Stimulated activated CD8-positive, alpha-beta memory T cell treated with anti-CD3 and anti-CD28 coated beads, Interleukin-7, amount 100 ng/mL, for 48 hours (primary cell): Measurements from ENCODE around the gene RCN1.
"Not testable (repeated sequence)": the region's sequence is repeated elsewhere in the genome, so short reads cannot be mapped to it uniquely, and the experiment has no call there.

Experiments used
- DNase-seq, 2 donors: peaks; one replicate each; pipeline ENCODE4 v3.0.0-alpha.2; 2020; ENCODE audit warnings: low read depth in 1 of 2; ENCODE audit errors: extremely low read depth in 1 of 2

RCN1 gene

DNA sequence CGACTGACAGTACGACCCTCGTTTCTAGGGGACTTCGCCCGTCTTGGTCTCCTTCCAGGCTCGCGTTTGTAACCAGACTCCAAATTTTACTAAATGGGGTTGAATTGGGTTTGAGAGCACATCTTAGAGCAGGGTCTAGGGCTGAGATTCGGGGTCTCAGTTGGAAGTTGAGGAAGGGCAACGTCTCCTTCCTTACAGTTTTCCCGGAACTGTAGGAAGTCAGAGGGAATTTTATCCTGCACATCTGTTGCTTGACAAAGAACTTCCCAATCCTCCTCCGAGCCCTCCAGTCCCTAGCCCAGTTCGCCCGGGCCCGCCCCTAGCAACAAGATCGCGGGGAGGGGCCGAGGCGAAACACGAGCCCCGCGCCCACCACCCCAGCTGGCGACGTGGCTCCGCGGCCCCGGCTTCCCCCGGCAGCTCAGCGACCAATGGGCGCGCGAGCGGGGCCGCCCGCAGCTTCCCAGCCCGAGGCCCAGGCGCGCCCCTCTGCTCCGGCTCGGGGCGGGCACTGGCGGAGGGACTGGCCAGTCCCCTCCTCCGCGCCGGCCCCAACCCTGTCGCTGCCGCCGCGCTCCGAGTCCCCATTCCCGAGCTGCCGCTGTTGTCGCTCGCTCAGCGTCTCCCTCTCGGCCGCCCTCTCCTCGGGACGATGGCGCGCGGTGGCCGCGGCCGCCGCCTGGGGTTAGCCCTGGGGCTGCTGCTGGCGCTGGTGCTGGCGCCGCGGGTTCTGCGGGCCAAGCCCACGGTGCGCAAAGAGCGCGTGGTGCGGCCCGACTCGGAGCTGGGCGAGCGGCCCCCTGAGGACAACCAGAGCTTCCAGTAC is at the start of gene RCN1:
RCN1 (plus strand) TSS at position 530 of the 826 bp plus-strand sequence; CDS start at position 653, 123 bp downstream.
- peak; percentile 13 to 24 for DNase-seq

DNA sequence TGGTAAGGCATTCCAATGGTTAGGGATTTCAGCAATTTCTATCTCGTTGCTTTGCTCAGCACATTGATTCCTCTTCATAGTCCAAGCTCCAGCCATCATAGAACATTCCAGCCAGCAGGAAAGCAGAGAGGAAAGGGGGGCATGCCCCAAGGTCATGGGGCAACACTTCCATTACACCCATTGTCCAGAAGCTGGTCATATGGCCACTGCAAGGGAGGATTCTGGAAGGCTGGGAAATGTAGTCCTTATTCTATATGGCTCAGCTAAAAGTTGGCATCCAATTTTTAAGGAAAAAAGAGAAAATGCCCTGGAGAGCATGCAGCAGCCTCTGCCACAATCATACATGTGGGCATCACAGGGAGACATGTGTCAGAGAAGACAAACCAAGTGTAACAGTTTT is 47.1 kb upstream of the RCN1 start:
- no peak for DNase-seq

DNA sequence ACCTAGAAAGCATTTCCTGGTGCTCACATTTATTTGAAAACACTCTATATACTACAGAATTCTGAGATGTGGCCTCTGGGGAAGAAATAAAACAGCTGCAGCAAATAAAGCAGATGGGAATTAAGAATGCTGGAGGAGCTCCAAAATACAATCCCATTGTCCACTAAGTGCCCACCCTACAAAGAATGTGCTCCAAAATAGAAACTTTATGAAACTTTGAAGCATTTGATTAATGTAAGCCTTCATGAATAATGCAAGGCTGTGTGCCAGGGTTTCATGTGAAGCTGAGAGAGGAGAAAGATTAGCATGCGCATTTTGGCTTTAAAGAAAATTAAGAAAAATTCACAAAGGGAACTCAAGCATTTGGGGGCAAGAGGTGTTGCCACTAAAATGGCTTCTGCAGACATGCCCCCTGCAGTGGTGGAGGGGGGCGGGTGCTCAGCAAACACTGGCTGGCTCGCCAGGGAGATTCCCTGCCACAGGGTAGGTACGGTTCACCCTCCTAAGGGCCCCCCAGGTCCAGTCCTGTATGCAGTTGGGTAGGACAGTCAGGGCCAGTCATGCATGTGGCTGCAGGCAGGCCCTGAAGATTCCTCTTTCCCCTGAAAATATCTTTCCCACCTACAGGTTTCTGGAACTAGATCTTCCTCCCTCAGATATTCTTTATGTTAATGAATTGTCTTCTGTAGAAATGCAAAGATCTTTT is 46.6 kb upstream of the RCN1 start:
- DNase-seq = no peak

- no peak for DNase-seq
Measured at GRCh38 chr11:32045456-32045855, 45.4 kb upstream of the RCN1 start.

DNA sequence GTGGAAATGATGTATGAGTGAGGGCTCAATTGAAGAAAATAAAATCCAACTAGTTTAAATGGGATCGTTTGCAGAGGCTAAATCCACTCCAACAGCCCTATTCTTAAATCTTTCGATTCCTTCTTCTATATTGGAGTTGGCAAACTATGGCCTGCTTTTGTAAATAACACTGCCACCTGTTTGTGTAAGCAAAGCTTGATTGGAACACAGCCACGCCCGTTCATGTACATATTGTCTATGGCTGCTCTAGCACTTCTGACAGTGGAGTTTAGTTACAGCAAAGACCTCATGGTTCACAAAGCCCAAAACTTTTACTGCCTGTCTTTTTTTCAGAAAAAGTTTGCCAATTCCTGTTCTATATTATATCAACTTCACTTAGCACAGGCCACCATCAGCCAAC is 40.6 kb upstream of the RCN1 start:
- no peak for DNase-seq

- peak in 1 of 2 donors; percentile 8 for DNase-seq
Measured at GRCh38 chr11:32052215-32052614, 38.7 kb upstream of the RCN1 start.

GRCh38 chr11:32053151-32053888 is 37.6 kb upstream of the RCN1 start:
- DNase-seq = no peak

- DNase-seq = no peak
Measured at GRCh38 chr11:32055861-32056260, 35.0 kb upstream of the RCN1 start.

- DNase-seq = no peak
Measured at GRCh38 chr11:32056438-32056837, 34.4 kb upstream of the RCN1 start.

DNA sequence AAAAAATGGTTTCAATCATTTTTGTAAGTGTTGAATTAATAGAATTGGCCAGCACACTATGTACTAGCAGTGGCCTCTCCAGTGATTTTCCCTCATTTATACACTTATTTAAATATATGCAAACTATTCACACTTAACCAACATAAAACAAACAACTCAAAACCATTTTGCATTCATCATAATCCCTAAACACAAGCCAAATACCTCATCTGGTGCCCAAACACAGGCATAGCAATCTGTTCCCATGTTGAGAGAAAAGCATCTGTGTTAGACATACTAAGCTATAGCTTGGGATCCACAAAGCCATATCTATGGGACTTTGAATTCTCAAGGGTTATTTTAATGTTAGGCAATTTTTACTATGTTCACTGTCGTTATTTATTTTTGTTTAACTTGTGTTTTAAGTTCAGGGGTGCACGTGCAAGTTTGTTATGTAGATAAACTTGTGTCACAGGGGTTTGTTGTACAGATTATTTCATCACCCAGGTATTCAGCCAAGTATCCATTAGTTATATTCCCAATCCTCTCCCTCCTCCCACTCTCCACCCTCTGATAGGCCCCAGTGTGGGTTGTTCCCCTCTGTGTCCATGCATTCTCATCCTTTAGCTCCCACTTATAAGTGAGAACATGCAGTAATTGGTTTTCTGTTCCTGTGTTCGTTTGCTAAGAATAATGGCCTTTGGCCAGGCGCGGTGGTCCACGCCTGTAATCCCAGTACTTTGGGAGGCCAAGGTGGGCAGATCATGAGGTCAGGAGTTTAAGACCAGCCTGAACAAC is 31.0 kb upstream of the RCN1 start:
- DNase-seq = no peak

- DNase-seq = no peak
Measured at GRCh38 chr11:32062540-32062939, 28.3 kb upstream of the RCN1 start.

GRCh38 chr11:32063031-32063430 is 27.8 kb upstream of the RCN1 start:
- not testable (repeated sequence) for DNase-seq

- no peak for DNase-seq
Measured at GRCh38 chr11:32065865-32066629, 24.8 kb upstream of the RCN1 start.

DNA sequence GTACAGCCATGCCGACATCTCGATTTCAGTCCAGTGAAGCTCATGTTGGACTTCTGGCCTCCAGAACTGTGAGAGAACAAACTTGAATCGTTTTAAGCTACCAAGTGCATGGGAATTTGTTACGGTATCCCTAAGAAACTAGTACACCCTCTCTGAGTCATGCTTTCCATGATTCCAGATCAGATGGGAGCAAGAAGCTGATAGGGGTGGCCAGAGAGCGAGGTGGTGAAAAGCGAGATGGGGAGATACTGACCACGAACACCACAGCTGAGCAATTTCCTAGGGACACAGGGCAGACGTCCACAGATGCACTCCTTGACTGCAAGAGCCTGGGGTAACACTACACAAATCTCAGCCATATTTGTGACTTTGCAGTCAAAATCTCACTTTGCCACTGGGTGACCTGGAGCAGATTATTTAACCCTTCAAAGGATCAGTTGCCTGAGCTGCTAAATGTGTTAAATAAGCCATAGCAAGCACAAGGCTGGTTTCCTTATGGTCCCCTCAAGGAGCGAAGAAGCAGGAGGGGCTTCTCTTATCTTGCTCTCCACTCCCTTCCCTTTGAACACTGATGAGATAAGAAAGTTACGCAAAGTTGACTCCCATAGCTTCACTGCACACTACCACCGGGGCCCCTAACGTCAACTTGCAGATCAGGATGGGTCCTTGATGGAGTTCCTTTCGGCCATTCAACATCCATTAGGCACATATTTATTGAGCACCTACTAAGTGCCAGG is 22.6 kb upstream of the RCN1 start:
- DNase-seq = no peak

GRCh38 chr11:32069361-32070058 is 21.4 kb upstream of the RCN1 start:
- no peak for DNase-seq

- DNase-seq = no peak
Measured at GRCh38 chr11:32070692-32071091, 20.2 kb upstream of the RCN1 start.

GRCh38 chr11:32071811-32072210 is 19.1 kb upstream of the RCN1 start:
- DNase-seq = no peak

- no peak for DNase-seq
Measured at GRCh38 chr11:32072872-32073643, 17.8 kb upstream of the RCN1 start.
